Measurements from ENCODE around the gene STAG1. TPM values are rescaled to one million over a fixed set of nuclear protein-coding genes. Genes with fewer than 3 reads are reported as not detected.

The STAG1 gene
- total and polyA plus RNA-seq, 2 experiments from 2014 or later = 9.0 to 21.9 TPM

GRCh38 chr3:136291302-136291701 lies 460.9 kb downstream of the STAG1 start:
- no peak for ATAC-seq
- Histone ChIP-seq H3K4me3 (no peak overlapping the region), H3K27ac (ENCODE audit: low read depth) (no peak overlapping the region), H3K4me2 (no peak overlapping the region), H3K79me2 (replicated peaks; ENCODE audit: insufficient read depth) (no peaks in the 10 kb centered on the region; the same call in 1 of the 2 replicates), H3K27me3 (ENCODE audit: insufficient read depth) (no peaks in the 10 kb centered on the region), H3K4me1 (ENCODE audit: insufficient read depth) (no peaks in the 10 kb centered on the region), H4K20me1 (replicated peaks; ENCODE audit: insufficient read depth) (0 out of 2 replicates have a peak, but pooled peaks cover 7% of the 10 kb centered on the region), H3K9me2 (ENCODE audit: insufficient read depth) (no peaks in the 10 kb centered on the region), H3K36me3 (ENCODE audit: insufficient read depth) (peaks cover 2% of the 10 kb centered on the region; the same call in 1 of the 2 replicates), H3F3A (replicated peaks; ENCODE audit: low read depth) (no peaks in the 10 kb centered on the region), H2AFZ (no peak overlapping the region)
- TF ChIP-seq STAT1 (IDR thresholded peaks at IDR 0.05; ENCODE audit: unreplicated experiment) (no peak), ZNF114 (CRISPR knock-in tag; IDR thresholded peaks at IDR 0.05) (no peak), CREB1 (CRISPR knock-in tag; IDR thresholded peaks at IDR 0.05; ENCODE audit: low read depth) (no peak), ZNF331 (CRISPR knock-in tag; IDR thresholded peaks at IDR 0.05; ENCODE audit: low read depth) (no peak), REST (IDR thresholded peaks at IDR 0.05; ENCODE audit: unreplicated experiment) (no peak), JUNB (IDR thresholded peaks at IDR 0.05; ENCODE audit: unreplicated experiment) (no peak), EZH2phosphoT487 (IDR thresholded peaks at IDR 0.05; ENCODE audit: unreplicated experiment) (no peak), POLR2AphosphoS5 (IDR thresholded peaks at IDR 0.05; ENCODE audit: low read depth) (no peak), ETS1 (IDR thresholded peaks at IDR 0.05) (no peak), CTCF (conservative IDR thresholded peaks at IDR 0.05; ENCODE audit: low read depth in 2 of 2) (no peak), ZNF462 (CRISPR knock-in tag; IDR thresholded peaks at IDR 0.05) (no peak), NANOG (IDR thresholded peaks at IDR 0.05; ENCODE audit: borderline replicate concordance) (no peak)
- DNase-seq (ENCODE audit: low spot score) = no peak
- H3K4me3 Mint-ChIP-seq = no peak overlapping the region
- H3K27ac Mint-ChIP-seq = no peak overlapping the region
- H3K4me1 Mint-ChIP-seq = no peaks in the 10 kb centered on the region
- H3K27me3 Mint-ChIP-seq (ENCODE audit: insufficient read depth, low read depth, poor library complexity) = no peaks in the 10 kb centered on the region
- H3K36me3 Mint-ChIP-seq (ENCODE audit: low read depth) = peaks cover 32% of the 10 kb centered on the region; the same call in 2 of the 3 replicates
- H3K9me3 Mint-ChIP-seq = no peaks in the 10 kb centered on the region
